BLaER1 treated with 17β-estradiol and CSF1 and Interleukin-3, amounts not matched to agents 10 nM and 100 nM (cell line): ENCODE results near the gene NDE1.

Experiments used
- H3K27ac ChIP-seq, 11 experiments: shearing (Covaris generic); formaldehyde crosslinking; 2 replicates each; pipeline ENCODE4 v1.8.1; 2022
- H3K27me3 ChIP-seq, 11 experiments: shearing (Covaris generic); formaldehyde crosslinking; 2 replicates each; pipeline ENCODE4 v1.8.1; 2022
- H3K36me3 ChIP-seq, 11 experiments: shearing (Covaris generic); formaldehyde crosslinking; 2 replicates each; pipeline ENCODE4 v1.8.1; 2022
- H3K4me1 ChIP-seq, 10 experiments: shearing (Covaris generic); formaldehyde crosslinking; 2 replicates each; pipeline ENCODE4 v1.8.1; 2022
- H3K4me2 ChIP-seq, 11 experiments: shearing (Covaris generic); formaldehyde crosslinking; 2 replicates each; pipeline ENCODE4 v1.8.1; 2022
- H3K4me3 ChIP-seq, 10 experiments: shearing (Covaris generic); formaldehyde crosslinking; 2 replicates each; pipeline ENCODE4 v1.8.1; 2022
- H3K9ac ChIP-seq, 11 experiments: shearing (Covaris generic); formaldehyde crosslinking; 2 replicates each; pipeline ENCODE4 v1.8.1; 2022
- H3K9me3 ChIP-seq, 11 experiments: shearing (Covaris generic); formaldehyde crosslinking; replicated peaks in 1 of 11; 2 replicates each; pipeline ENCODE4 v1.8.1; 2022
- H4K20me1 ChIP-seq, 11 experiments: shearing (Covaris generic); formaldehyde crosslinking; 2 replicates each; pipeline ENCODE4 v1.8.1; 2022
- Cebpa-rat ChIP-seq, 11 experiments: shearing (Covaris generic); IDR thresholded peaks; 2 replicates each; pipeline ENCODE4 v1.8.1; 2022

Gene NDE1

GRCh38 chr16:15704545-15704987 is 54.5 kb downstream of the NDE1 start:
- peaks cover 76 to 100% (median 98%) of the 10 kb centered on the region in 11 experiments for H3K36me3 ChIP-seq
- H3K4me1 ChIP-seq, result peaks cover 13 to 38% (median 29%) of the 10 kb centered on the region in 10 experiments

GRCh38 chr16:15705064-15705565 is 55.1 kb downstream of the NDE1 start:
- H3K36me3 ChIP-seq, result peaks cover 75 to 100% (median 98%) of the 10 kb centered on the region in 11 experiments
- no peak overlapping the region for H3K4me3 ChIP-seq
- H3K9me3 ChIP-seq, result no peaks in the 10 kb centered on the region
- peaks cover 13 to 38% (median 29%) of the 10 kb centered on the region in 10 experiments for H3K4me1 ChIP-seq
- H4K20me1 ChIP-seq, result peaks cover 0 to 97% (median 63%) of the 10 kb centered on the region in 11 experiments; a peak in 18 of 22 replicates
- H3K4me2 ChIP-seq, result peak overlapping the region; percentile 33 to 70 (median 59); a peak in 20 of 22 replicates
- 0 out of 22 replicates have a peak overlapping the region, but pooled peaks of 1 of the 11 experiments have one; percentile 2 for H3K27ac ChIP-seq
- H3K27me3 ChIP-seq, result no peaks in the 10 kb centered on the region
- H3K9ac ChIP-seq, result peak overlapping the region in 5 of 11 experiments; percentile 8 to 36 (median 24); a peak in 5 of 22 replicates
- no peak for TF ChIP-seq Cebpa-rat (IDR thresholded peaks at IDR 0.05)

More at GRCh38 chr16:15704545-15704987, 54.5 kb downstream of the NDE1 start:
- Histone ChIP-seq H3K4me3 (no peak overlapping the region), H4K20me1 (peaks cover 0 to 97% (median 63%) of the 10 kb centered on the region in 11 experiments; a peak in 18 of 22 replicates), H3K4me2 (peak overlapping the region; percentile 33 to 70 (median 59); a peak in 20 of 22 replicates), H3K9me3 (no peaks in the 10 kb centered on the region), H3K9ac (peak overlapping the region in 3 of 11 experiments; percentile 11 to 36 (median 28); a peak in 1 of 22 replicates), H3K27me3 (no peaks in the 10 kb centered on the region), H3K27ac (no peak overlapping the region)
- no peak for TF ChIP-seq Cebpa-rat (IDR thresholded peaks at IDR 0.05)

GRCh38 chr16:15707332-15707731 is 57.3 kb downstream of the NDE1 start:
- Histone ChIP-seq H3K9me3 (no peaks in the 10 kb centered on the region), H3K4me1 (peaks cover 13 to 36% (median 27%) of the 10 kb centered on the region in 10 experiments), H3K4me2 (no peak overlapping the region), H3K36me3 (peaks cover 61 to 100% (median 78%) of the 10 kb centered on the region in 11 experiments), H3K27ac (no peak overlapping the region), H3K27me3 (no peaks in the 10 kb centered on the region), H3K9ac (no peak overlapping the region), H4K20me1 (peaks cover 0 to 96% (median 72%) of the 10 kb centered on the region in 11 experiments; a peak in 19 of 22 replicates), H3K4me3 (no peak overlapping the region)
- no peak for TF ChIP-seq Cebpa-rat (IDR thresholded peaks at IDR 0.05)

GRCh38 chr16:15708096-15708495 is 58.1 kb downstream of the NDE1 start:
- Histone ChIP-seq H3K9ac (no peak overlapping the region), H3K4me1 (peaks cover 13 to 34% (median 27%) of the 10 kb centered on the region in 10 experiments), H3K36me3 (peaks cover 53 to 100% (median 71%) of the 10 kb centered on the region in 11 experiments), H3K4me3 (no peak overlapping the region), H3K27ac (no peak overlapping the region), H3K4me2 (no peak overlapping the region), H3K27me3 (no peaks in the 10 kb centered on the region), H3K9me3 (no peaks in the 10 kb centered on the region), H4K20me1 (peaks cover 0 to 96% (median 73%) of the 10 kb centered on the region in 11 experiments; a peak in 19 of 22 replicates)
- TF ChIP-seq Cebpa-rat (IDR thresholded peaks at IDR 0.05), result no peak

- Histone ChIP-seq H4K20me1 (peaks cover 0 to 96% (median 75%) of the 10 kb centered on the region in 11 experiments; a peak in 20 of 22 replicates), H3K9me3 (no peaks in the 10 kb centered on the region), H3K27ac (no peak overlapping the region), H3K27me3 (no peaks in the 10 kb centered on the region), H3K9ac (no peak overlapping the region), H3K4me2 (no peak overlapping the region), H3K4me1 (peaks cover 11 to 31% (median 21%) of the 10 kb centered on the region in 10 experiments), H3K36me3 (peaks cover 46 to 100% (median 69%) of the 10 kb centered on the region in 11 experiments), H3K4me3 (no peak overlapping the region)
- no peak for TF ChIP-seq Cebpa-rat (IDR thresholded peaks at IDR 0.05)
These were observed 59.0 kb downstream of the NDE1 start for GRCh38 chr16:15708997-15709396.

- H3K4me2 ChIP-seq, result no peak overlapping the region
- H3K9ac ChIP-seq, result no peak overlapping the region
- H3K9me3 ChIP-seq, result no peaks in the 10 kb centered on the region
- no peak overlapping the region for H3K27ac ChIP-seq
- TF ChIP-seq Cebpa-rat (IDR thresholded peaks at IDR 0.05), result no peak
- H3K36me3 ChIP-seq, result peaks cover 39 to 100% (median 76%) of the 10 kb centered on the region in 11 experiments
- no peaks in the 10 kb centered on the region for H3K27me3 ChIP-seq
- peaks cover 0 to 100% (median 96%) of the 10 kb centered on the region in 11 experiments; a peak in 20 of 22 replicates for H4K20me1 ChIP-seq
- no peak overlapping the region for H3K4me3 ChIP-seq
- peaks cover 0 to 21% (median 12%) of the 10 kb centered on the region in 10 experiments; a peak in 13 of 20 replicates for H3K4me1 ChIP-seq
These were observed 64.5 kb downstream of the NDE1 start for GRCh38 chr16:15714393-15715172.

GRCh38 chr16:15715221-15715620 is 65.2 kb downstream of the NDE1 start:
- peaks cover 0 to 27% (median 15%) of the 10 kb centered on the region in 10 experiments; a peak in 13 of 20 replicates for H3K4me1 ChIP-seq
- no peak overlapping the region for H3K27ac ChIP-seq
- peaks cover 41 to 100% (median 77%) of the 10 kb centered on the region in 11 experiments for H3K36me3 ChIP-seq
- no peaks in the 10 kb centered on the region for H3K9me3 ChIP-seq
- H3K27me3 ChIP-seq, result no peaks in the 10 kb centered on the region
- no peak overlapping the region for H3K4me3 ChIP-seq
- H4K20me1 ChIP-seq, result peaks cover 0 to 100% (median 96%) of the 10 kb centered on the region in 11 experiments; a peak in 20 of 22 replicates
- TF ChIP-seq Cebpa-rat (IDR thresholded peaks at IDR 0.05), result no peak
- no peak overlapping the region for H3K9ac ChIP-seq
- H3K4me2 ChIP-seq, result no peak overlapping the region

- no peak overlapping the region for H3K4me2 ChIP-seq
- peaks cover 55 to 100% (median 90%) of the 10 kb centered on the region in 11 experiments for H3K36me3 ChIP-seq
- H3K9ac ChIP-seq, result no peak overlapping the region
- H3K27me3 ChIP-seq, result no peaks in the 10 kb centered on the region
- TF ChIP-seq Cebpa-rat (IDR thresholded peaks at IDR 0.05), result no peak
- H3K9me3 ChIP-seq, result no peaks in the 10 kb centered on the region
- no peak overlapping the region for H3K4me3 ChIP-seq
- no peak overlapping the region for H3K27ac ChIP-seq
- peaks cover 0 to 100% (median 96%) of the 10 kb centered on the region in 11 experiments; a peak in 20 of 22 replicates for H4K20me1 ChIP-seq
- peaks cover 0 to 28% (median 14%) of the 10 kb centered on the region in 10 experiments; a peak in 13 of 20 replicates for H3K4me1 ChIP-seq
These were observed 66.8 kb downstream of the NDE1 start for GRCh38 chr16:15716694-15717447.
